ENCODE results near the gene NEXN.
"Not testable (repeated sequence)": the region's sequence is repeated elsewhere in the genome, so short reads cannot be mapped to it uniquely, and the experiment has no call there.

NEXN gene

GRCh38 chr1:77906019-77906545 is 17.7 kb downstream of the NEXN start:
- no peak for DNase-seq (ENCODE audit: low spot score)

- DNase-seq (ENCODE audit: low spot score): no peak
These were observed 18.2 kb downstream of the NEXN start for GRCh38 chr1:77906624-77907023.

- DNase-seq (ENCODE audit: low spot score): no peak
These were observed 21.7 kb downstream of the NEXN start for GRCh38 chr1:77910116-77910515.

- not testable (repeated sequence) for DNase-seq (ENCODE audit: low spot score)
These were observed 30.5 kb downstream of the NEXN start for GRCh38 chr1:77918918-77919317.

GRCh38 chr1:77925518-77925917 is 37.1 kb downstream of the NEXN start:
- no peak for DNase-seq (ENCODE audit: low spot score)

- no peak for DNase-seq (ENCODE audit: low spot score)
These were observed 37.5 kb downstream of the NEXN start for GRCh38 chr1:77925956-77926355.

- no peak for DNase-seq (ENCODE audit: low spot score)
These were observed 38.3 kb downstream of the NEXN start for GRCh38 chr1:77926561-77927357.

- no peak for DNase-seq (ENCODE audit: low spot score)
These were observed 39.0 kb downstream of the NEXN start for GRCh38 chr1:77927414-77927813.

- DNase-seq (ENCODE audit: low spot score): no peak
These were observed 41.4 kb downstream of the NEXN start for GRCh38 chr1:77929806-77930205.

GRCh38 chr1:77938651-77939050 is 50.2 kb downstream of the NEXN start:
- no peak for DNase-seq (ENCODE audit: low spot score)

- no peak for DNase-seq (ENCODE audit: low spot score)
These were observed 52.6 kb downstream of the NEXN start for GRCh38 chr1:77940921-77941570.

GRCh38 chr1:77942400-77943140 is 54.1 kb downstream of the NEXN start:
- no peak for DNase-seq (ENCODE audit: low spot score)

- DNase-seq (ENCODE audit: low spot score): no peak
These were observed 56.9 kb downstream of the NEXN start for GRCh38 chr1:77945345-77945744.

- DNase-seq (ENCODE audit: low spot score): peak; percentile 32
These were observed 60.5 kb downstream of the NEXN start for GRCh38 chr1:77948841-77949424.

- no peak for DNase-seq (ENCODE audit: low spot score)
These were observed 62.4 kb downstream of the NEXN start for GRCh38 chr1:77950873-77951272.

- no peak for DNase-seq (ENCODE audit: low spot score)
These were observed 62.9 kb downstream of the NEXN start for GRCh38 chr1:77951328-77951727.

- DNase-seq (ENCODE audit: low spot score): no peak
These were observed 65.5 kb downstream of the NEXN start for GRCh38 chr1:77953907-77954306.

GRCh38 chr1:77954521-77954920 is 66.1 kb downstream of the NEXN start:
- no peak for DNase-seq (ENCODE audit: low spot score)

- no peak for DNase-seq (ENCODE audit: low spot score)
These were observed 67.3 kb downstream of the NEXN start for GRCh38 chr1:77955709-77956108.

- DNase-seq (ENCODE audit: low spot score): no peak
These were observed 68.0 kb downstream of the NEXN start for GRCh38 chr1:77956464-77956863.

- no peak for DNase-seq (ENCODE audit: low spot score)
These were observed 70.0 kb downstream of the NEXN start for GRCh38 chr1:77958391-77958790.

- DNase-seq (ENCODE audit: low spot score): no peak
These were observed 70.4 kb downstream of the NEXN start for GRCh38 chr1:77958850-77959249.

Measured in RKO (cell line).